Upper lobe of right lung (tissue), 1 donor: Measurements from ENCODE around the gene FMNL3. TPM values are rescaled to one million over a fixed set of nuclear protein-coding genes. Genes with fewer than 3 reads are reported as not detected.

Experiments used
- ATAC-seq: fragments of 200-7000 bp; cut with Tn5 transposase; one replicate; pipeline ENCODE4 v1.9.1; 2020; ENCODE audit warnings: mild to moderate bottlenecking, moderate library complexity
- DNase-seq: peaks from one replicate; pipeline ENCODE4 v3.0.0-alpha.2; 2020
- H3K27ac ChIP-seq: fragments of 200-600 bp; one replicate; pipeline ENCODE4 v1.8.0; 2022
- H3K27me3 ChIP-seq: fragments of 200-600 bp; one replicate; pipeline ENCODE4 v1.8.0; 2022; ENCODE audit warnings: mild to moderate bottlenecking
- H3K36me3 ChIP-seq: fragments of 200-600 bp; one replicate; pipeline ENCODE4 v1.8.0; 2022
- H3K4me1 ChIP-seq: fragments of 200-600 bp; one replicate; pipeline ENCODE4 v1.8.0; 2022
- H3K4me3 ChIP-seq: fragments of 200-600 bp; one replicate; pipeline ENCODE4 v1.8.0; 2022; ENCODE audit warnings: mild to moderate bottlenecking
- H3K9me3 ChIP-seq: fragments of 200-600 bp; one replicate; pipeline ENCODE4 v1.8.0; 2022
- intact Hi-C: fragments of 100-400 bp; cut with DNase I; formaldehyde crosslinking; loops from one replicate; pipeline ENCODE4 v1.11.0; 2022
- total RNA-seq: library from RNA; stranded (reverse); fragmentation: NEBNext Ultra II Directional; extraction: Animal tissue kit (Norgen Biotek cat#: 25700); gene quantifications from one replicate; pipeline ENCODE4 v1.2.1, GENCODE V29; 2021
- TF ChIP-seq, protein P1 (sequence below): fragments of 200-600 bp; IDR thresholded peaks from one replicate; pipeline ENCODE4 v1.8.0; 2022; ENCODE audit warnings: antibody characterized with exemption
- donor health status: DM: no; HTN: yes; CAD: no; lungs with severe emphysema.

Gene FMNL3
- total RNA-seq, 1 donor from 2014 or later: 40.3 TPM

DNA sequence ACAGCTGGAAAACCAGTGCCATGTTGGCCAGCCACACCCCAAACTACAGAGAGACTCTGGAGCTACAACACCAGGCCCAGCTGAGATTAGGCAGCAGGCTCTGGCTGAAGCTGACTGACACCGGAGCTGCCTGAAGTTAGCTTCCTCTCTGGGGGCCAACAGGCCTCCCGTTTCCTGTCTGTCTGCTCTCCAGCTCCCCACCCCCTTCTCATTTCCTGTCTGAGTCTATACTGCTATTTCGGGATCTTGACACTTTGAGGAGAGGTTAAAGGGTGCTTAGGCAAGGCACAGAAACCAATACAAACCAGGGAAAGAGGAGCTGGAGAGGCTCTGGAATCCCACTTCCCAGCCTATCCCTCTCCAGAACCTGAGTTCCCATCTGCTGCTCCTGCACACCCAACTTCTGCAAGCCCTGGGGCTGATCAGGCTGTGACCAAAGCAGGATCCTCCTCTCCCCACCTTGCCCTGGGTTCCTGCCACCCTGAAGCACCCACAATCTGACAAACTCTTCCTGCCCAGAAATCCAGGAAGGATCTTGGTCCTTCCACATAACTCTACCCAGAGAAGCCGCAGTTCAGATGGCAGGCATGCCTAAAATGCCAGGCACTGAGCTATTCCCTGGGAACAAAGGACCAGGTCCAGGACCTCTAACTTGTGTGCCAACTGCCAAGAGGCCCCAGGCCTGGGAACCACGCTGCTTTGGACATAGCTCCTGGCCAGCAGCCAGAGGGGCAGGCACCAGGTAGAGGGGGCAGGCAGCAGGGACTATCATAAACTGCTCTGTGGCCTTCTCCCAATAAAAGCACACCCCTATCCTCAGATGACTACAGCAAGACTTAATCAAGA is 44.0 kb downstream of the FMNL3 start:
- Histone ChIP-seq H3K9me3 (no peaks in the 10 kb centered on the region), H3K27ac (peak overlapping the region; percentile 83), H3K27me3 (no peaks in the 10 kb centered on the region), H3K36me3 (peaks cover 7% of the 10 kb centered on the region), H3K4me1 (peaks cover 47% of the 10 kb centered on the region), H3K4me3 (no peak overlapping the region)
- peak; percentile 92 for ATAC-seq
- intact Hi-C loops: no loop called here
- DNase-seq: peak; percentile 73
- TF ChIP-seq, protein P1, sequence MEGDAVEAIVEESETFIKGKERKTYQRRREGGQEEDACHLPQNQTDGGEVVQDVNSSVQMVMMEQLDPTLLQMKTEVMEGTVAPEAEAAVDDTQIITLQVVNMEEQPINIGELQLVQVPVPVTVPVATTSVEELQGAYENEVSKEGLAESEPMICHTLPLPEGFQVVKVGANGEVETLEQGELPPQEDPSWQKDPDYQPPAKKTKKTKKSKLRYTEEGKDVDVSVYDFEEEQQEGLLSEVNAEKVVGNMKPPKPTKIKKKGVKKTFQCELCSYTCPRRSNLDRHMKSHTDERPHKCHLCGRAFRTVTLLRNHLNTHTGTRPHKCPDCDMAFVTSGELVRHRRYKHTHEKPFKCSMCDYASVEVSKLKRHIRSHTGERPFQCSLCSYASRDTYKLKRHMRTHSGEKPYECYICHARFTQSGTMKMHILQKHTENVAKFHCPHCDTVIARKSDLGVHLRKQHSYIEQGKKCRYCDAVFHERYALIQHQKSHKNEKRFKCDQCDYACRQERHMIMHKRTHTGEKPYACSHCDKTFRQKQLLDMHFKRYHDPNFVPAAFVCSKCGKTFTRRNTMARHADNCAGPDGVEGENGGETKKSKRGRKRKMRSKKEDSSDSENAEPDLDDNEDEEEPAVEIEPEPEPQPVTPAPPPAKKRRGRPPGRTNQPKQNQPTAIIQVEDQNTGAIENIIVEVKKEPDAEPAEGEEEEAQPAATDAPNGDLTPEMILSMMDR: no peak

DNA sequence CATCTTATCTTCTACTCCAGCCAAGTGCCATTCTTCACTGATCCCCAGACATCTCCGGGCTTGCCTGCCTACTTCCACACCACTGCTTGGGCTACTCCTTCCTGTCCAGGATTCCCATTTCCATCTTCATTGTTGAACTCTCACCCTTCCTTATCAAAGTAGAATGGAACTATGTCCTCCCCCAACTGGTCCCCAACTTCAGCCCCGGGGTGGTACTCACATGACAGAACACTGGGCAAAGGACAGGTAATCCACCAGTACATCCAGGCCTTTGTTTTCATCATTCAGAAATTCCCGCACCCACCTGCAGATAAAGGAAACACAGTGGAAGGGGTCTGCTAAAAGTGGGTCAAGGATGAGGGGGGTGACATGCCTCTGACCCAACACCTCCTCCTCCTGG is 45.5 kb downstream of the FMNL3 start:
- DNase-seq (no peak), ATAC-seq (no peak)
- Histone ChIP-seq H3K36me3 (peaks cover 11% of the 10 kb centered on the region), H3K9me3 (no peaks in the 10 kb centered on the region), H3K4me3 (no peak overlapping the region), H3K4me1 (peaks cover 47% of the 10 kb centered on the region), H3K27ac (peak overlapping the region; percentile 83), H3K27me3 (no peaks in the 10 kb centered on the region)
- intact Hi-C loops: no loop called here
- TF ChIP-seq, protein P1: no peak

DNA sequence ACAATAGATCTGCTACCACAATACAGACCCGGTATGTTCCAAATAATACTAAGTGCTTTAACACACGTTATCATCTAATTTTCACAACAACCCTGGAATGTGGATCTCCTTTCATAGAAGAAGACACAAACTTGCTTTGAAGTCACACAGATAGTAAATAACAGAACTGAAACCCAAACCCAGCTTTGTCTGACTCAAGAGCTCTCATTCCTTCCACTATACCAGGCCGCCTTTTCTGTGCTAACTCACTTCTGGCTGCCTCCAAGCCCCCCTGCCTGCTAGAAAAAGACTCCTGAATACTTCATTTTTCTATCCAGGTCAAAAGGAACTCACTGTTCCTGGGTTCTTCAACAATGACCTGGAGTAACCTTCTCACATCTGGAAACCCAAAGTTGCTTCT is 46.0 kb downstream of the FMNL3 start:
- intact Hi-C loops: no loop called here
- TF ChIP-seq, protein P1: no peak
- Histone ChIP-seq H3K27ac (no peak overlapping the region), H3K9me3 (no peaks in the 10 kb centered on the region), H3K27me3 (no peaks in the 10 kb centered on the region), H3K4me3 (no peak overlapping the region), H3K4me1 (peaks cover 47% of the 10 kb centered on the region), H3K36me3 (peaks cover 16% of the 10 kb centered on the region)
- no peak for DNase-seq
- ATAC-seq: no peak

DNA sequence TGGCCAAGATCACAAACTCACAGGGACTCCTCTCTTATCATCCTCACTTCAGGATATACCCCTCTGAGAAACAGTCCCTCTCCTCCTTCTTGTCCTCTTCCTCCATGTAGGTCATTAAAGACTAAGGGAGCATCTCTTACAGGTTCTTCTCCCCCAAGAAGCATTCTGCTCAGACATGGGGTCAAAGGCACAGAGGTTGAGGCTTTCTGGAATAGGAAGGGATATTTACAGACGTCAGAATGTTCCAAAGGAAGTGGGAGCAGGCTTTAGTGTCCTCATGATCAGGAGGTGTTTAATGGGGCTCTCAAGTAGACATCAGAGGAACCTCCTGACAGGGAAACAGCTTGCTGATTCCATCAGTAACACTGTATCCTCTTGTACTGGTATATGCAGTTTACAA is 47.5 kb downstream of the FMNL3 start:
- H3K4me1 ChIP-seq: peaks cover 42% of the 10 kb centered on the region
- intact Hi-C loops: no loop called here

DNA sequence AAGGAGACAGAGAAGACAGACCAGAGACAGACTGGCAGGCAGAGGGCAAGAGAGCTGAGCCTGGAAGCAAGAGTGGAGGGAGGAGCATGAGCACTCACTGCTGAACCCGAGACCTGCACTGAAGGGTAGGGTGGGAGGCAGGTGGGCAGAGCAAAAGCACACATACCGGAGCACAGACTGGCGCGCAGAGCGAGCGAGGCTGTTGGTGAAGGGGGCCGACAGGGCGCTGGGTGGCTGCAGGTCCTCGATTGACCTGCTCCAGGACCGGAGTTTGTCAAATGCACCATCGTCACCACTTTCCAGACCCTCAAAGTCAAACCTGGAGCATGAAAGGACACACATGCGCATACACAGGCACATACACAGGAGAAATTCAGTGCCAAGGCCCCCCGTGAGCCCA is 48.9 kb downstream of the FMNL3 start:
- H3K36me3 ChIP-seq: peaks cover 39% of the 10 kb centered on the region
- peaks cover 27% of the 10 kb centered on the region for H3K4me1 ChIP-seq
- no peaks in the 10 kb centered on the region for H3K27me3 ChIP-seq
- no peaks in the 10 kb centered on the region for H3K9me3 ChIP-seq
- no peak for ATAC-seq
- no peak for DNase-seq
- no peak overlapping the region for H3K4me3 ChIP-seq
- TF ChIP-seq, protein P1: no peak
- intact Hi-C loops: no loop called here
- H3K27ac ChIP-seq: no peak overlapping the region

More for the DNA sequence above, 47.5 kb downstream of the FMNL3 start:
- Histone ChIP-seq H3K27ac (no peak overlapping the region), H3K9me3 (no peaks in the 10 kb centered on the region), H3K36me3 (peaks cover 25% of the 10 kb centered on the region), H3K27me3 (no peaks in the 10 kb centered on the region), H3K4me3 (no peak overlapping the region)
- no peak for ATAC-seq
- DNase-seq: no peak
- TF ChIP-seq, protein P1: no peak
